GM23338 (cell line): ENCODE measurements around the gene HMGN3. TPM values are rescaled to one million over a fixed set of nuclear protein-coding genes. Genes with fewer than 3 reads are reported as not detected.

Source experiments
- ATAC-seq: fragments of 200-7000 bp; cut with Tn5 transposase; 3 replicates; pipeline ENCODE4 v1.9.1; 2020
- DNase-seq: peaks from one replicate; pipeline ENCODE4 v3.0.0-alpha.2; 2015; ENCODE audit warnings: low spot score
- H2AFZ ChIP-seq: fragments of 200-600 bp; sonication (generic); 2 replicates; pipeline ENCODE4 v1.8.0; 2016; ENCODE audit warnings: antibody characterized with exemption, mild to moderate bottlenecking, moderate library complexity
- H3F3A ChIP-seq: fragments of 200-600 bp; sonication (generic); replicated peaks from 2 replicates; pipeline ENCODE4 v1.8.0; 2017; ENCODE audit warnings: antibody characterized with exemption, mixed run types, low read depth
- H3K27ac ChIP-seq: fragments of 200-600 bp; sonication (generic); 2 replicates; pipeline ENCODE4 v1.6.1; 2016; ENCODE audit warnings: low read depth
- H3K27me3 ChIP-seq: fragments of 200-600 bp; sonication (generic); 2 replicates; pipeline ENCODE4 v1.8.0; 2016; ENCODE audit warnings: mild to moderate bottlenecking, mixed run types, moderate library complexity; ENCODE audit not compliant: insufficient read depth
- H3K36me3 ChIP-seq: fragments of 200-600 bp; sonication (generic); 2 replicates; pipeline ENCODE4 v1.8.0; 2016; ENCODE audit warnings: mild to moderate bottlenecking; ENCODE audit not compliant: insufficient read depth
- H3K4me1 ChIP-seq: fragments of 200-600 bp; sonication (generic); 2 replicates; pipeline ENCODE4 v1.8.0; 2016; ENCODE audit warnings: mild to moderate bottlenecking, moderate library complexity; ENCODE audit not compliant: insufficient read depth
- H3K4me2 ChIP-seq: fragments of 200-600 bp; sonication (generic); 2 replicates; pipeline ENCODE4 v1.7.1; 2017; ENCODE audit warnings: mixed run types
- H3K4me3 ChIP-seq: fragments of 200-600 bp; sonication (generic); 2 replicates; pipeline ENCODE4 v1.6.1; 2016; ENCODE audit warnings: mixed run types
- H3K79me2 ChIP-seq: fragments of 200-600 bp; sonication (generic); replicated peaks from 2 replicates; pipeline ENCODE4 v1.8.0; 2017; ENCODE audit warnings: mild to moderate bottlenecking; ENCODE audit not compliant: insufficient read depth
- H3K9me2 ChIP-seq: fragments of 200-600 bp; sonication (generic); 2 replicates; pipeline ENCODE4 v1.8.0; 2017; ENCODE audit not compliant: insufficient read depth
- H4K20me1 ChIP-seq: fragments of 200-600 bp; sonication (generic); replicated peaks from 2 replicates; pipeline ENCODE4 v1.8.0; 2017; ENCODE audit warnings: mild to moderate bottlenecking; ENCODE audit not compliant: insufficient read depth
- H3K27ac Mint-ChIP-seq: 2 replicates; pipeline ENCODE4 v1.8.0; 2020; ENCODE audit warnings: inconsistent platforms, mild to moderate bottlenecking, moderate library complexity, mixed read lengths
- H3K27me3 Mint-ChIP-seq: 3 replicates; pipeline ENCODE4 v1.8.0; 2022; ENCODE audit warnings: low read depth, mild to moderate bottlenecking, moderate library complexity, mixed read lengths, inconsistent platforms; ENCODE audit not compliant: insufficient read depth, poor library complexity
- H3K36me3 Mint-ChIP-seq: 3 replicates; pipeline ENCODE4 v1.8.0; 2021; ENCODE audit warnings: low read depth, mild to moderate bottlenecking, inconsistent platforms, moderate library complexity, mixed read lengths
- H3K4me1 Mint-ChIP-seq: 3 replicates; pipeline ENCODE4 v1.8.0; 2020; ENCODE audit warnings: mild to moderate bottlenecking, inconsistent platforms, mixed read lengths
- H3K4me3 Mint-ChIP-seq: 3 replicates; pipeline ENCODE4 v1.8.0; 2021; ENCODE audit warnings: moderate library complexity, mild to moderate bottlenecking, inconsistent platforms, mixed read lengths
- H3K9me3 Mint-ChIP-seq: 3 replicates; pipeline ENCODE4 v1.8.0; 2020; ENCODE audit warnings: moderate library complexity, mild to moderate bottlenecking, inconsistent platforms, mixed read lengths
- EZH2phosphoT487 ChIP-seq: fragments of 200-600 bp; sonication (generic); IDR thresholded peaks from one replicate; pipeline ENCODE4 v1.8.1; 2018; ENCODE audit warnings: antibody characterized with exemption; ENCODE audit not compliant: unreplicated experiment
- JUNB ChIP-seq: IDR thresholded peaks from one replicate; pipeline ENCODE4 v1.6.1; 2016; ENCODE audit warnings: antibody characterized with exemption; ENCODE audit not compliant: unreplicated experiment
- POLR2AphosphoS5 ChIP-seq: IDR thresholded peaks from 2 replicates; pipeline ENCODE4 v1.6.1; 2016; ENCODE audit warnings: antibody characterized with exemption, low read depth
- ZNF114 ChIP-seq: fragments of 250-450 bp; sonication (Bioruptor Pico); IDR thresholded peaks from 2 replicates; pipeline ENCODE4 v1.5.0; 2020; ENCODE audit warnings: mild to moderate bottlenecking, moderate library complexity
- ZNF462 ChIP-seq: fragments of 250-450 bp; sonication (Bioruptor Pico); IDR thresholded peaks from 2 replicates; pipeline ENCODE4 v1.5.0; 2020; ENCODE audit warnings: mild to moderate bottlenecking, moderate library complexity
- polyA plus RNA-seq: library from polyadenylated mRNA; unstranded; fragments of >200 nt; fragmentation: Nextera tagmentation; extraction: Ambion mirVana; gene quantifications from 2 replicates; pipeline ENCODE4 v1.2.1, GENCODE V29; 2016
- total RNA-seq: library from RNA; depleted of rRNA; stranded (reverse); fragments of >200 nt; shearing (Covaris generic); gene quantifications from 2 replicates; pipeline ENCODE4 v1.2.3, GENCODE V29; 2014
- TF ChIP-seq, protein P1 (sequence below): IDR thresholded peaks from 2 replicates; pipeline ENCODE4 v1.6.1; 2016; ENCODE audit warnings: antibody characterized with exemption

HMGN3 gene
- total and polyA plus RNA-seq, 2 experiments from 2014 or later = 166 to 956 TPM

DNA sequence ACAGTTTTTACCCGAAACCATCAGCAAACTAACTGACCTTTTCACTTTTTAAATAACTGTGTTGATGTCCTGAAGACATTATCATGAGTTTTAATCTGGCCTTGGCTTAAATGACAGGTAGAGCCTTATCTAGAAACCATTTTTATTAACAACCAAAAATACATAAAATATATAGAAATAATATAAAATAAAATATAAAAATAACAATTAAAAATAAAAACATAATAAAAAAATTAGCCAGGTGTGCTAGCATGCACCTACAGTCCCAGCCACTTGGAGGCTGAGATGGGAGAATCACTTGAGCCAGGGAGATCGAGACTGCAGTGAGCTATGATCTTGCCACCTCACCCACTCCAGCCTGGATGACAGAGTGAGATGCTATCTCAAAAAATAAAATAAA, 21.6 kb downstream of the HMGN3 start (continued):
- TF ChIP-seq ZNF462 = no peak

- H3K36me3 Mint-ChIP-seq = peaks cover 46% of the 10 kb centered on the region
Observed at GRCh38 chr6:79208816-79209215, 25.7 kb downstream of the HMGN3 start.

More at GRCh38 chr6:79208816-79209215, 25.7 kb downstream of the HMGN3 start:
- H3F3A ChIP-seq = no peaks in the 10 kb centered on the region
- H3K27ac Mint-ChIP-seq = no peak overlapping the region
- H3K9me3 Mint-ChIP-seq = no peaks in the 10 kb centered on the region
- peaks cover 2% of the 10 kb centered on the region for H3K27me3 Mint-ChIP-seq
- H3K36me3 ChIP-seq = peaks cover 3% of the 10 kb centered on the region; the same call in 1 of the 2 replicates
- no peak overlapping the region for H3K4me3 Mint-ChIP-seq
- H3K79me2 ChIP-seq = peaks cover 33% of the 10 kb centered on the region
- no peak overlapping the region for H3K4me2 ChIP-seq
- H3K27me3 ChIP-seq = no peaks in the 10 kb centered on the region
- H3K4me1 ChIP-seq = peaks cover 7% of the 10 kb centered on the region; the same call in 1 of the 2 replicates
- TF ChIP-seq JUNB = no peak
- TF ChIP-seq, protein P1, sequence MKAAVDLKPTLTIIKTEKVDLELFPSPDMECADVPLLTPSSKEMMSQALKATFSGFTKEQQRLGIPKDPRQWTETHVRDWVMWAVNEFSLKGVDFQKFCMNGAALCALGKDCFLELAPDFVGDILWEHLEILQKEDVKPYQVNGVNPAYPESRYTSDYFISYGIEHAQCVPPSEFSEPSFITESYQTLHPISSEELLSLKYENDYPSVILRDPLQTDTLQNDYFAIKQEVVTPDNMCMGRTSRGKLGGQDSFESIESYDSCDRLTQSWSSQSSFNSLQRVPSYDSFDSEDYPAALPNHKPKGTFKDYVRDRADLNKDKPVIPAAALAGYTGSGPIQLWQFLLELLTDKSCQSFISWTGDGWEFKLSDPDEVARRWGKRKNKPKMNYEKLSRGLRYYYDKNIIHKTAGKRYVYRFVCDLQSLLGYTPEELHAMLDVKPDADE = no peak
- no peak for TF ChIP-seq ZNF114 (CRISPR knock-in tag)
- TF ChIP-seq EZH2phosphoT487 = no peak
- no peak for TF ChIP-seq POLR2AphosphoS5
- H3K4me1 Mint-ChIP-seq = peaks cover 24% of the 10 kb centered on the region
- no peak overlapping the region for H3K4me3 ChIP-seq
- DNase-seq = no peak
- H3K27ac ChIP-seq = no peak overlapping the region
- H4K20me1 ChIP-seq = peaks cover 20% of the 10 kb centered on the region
- no peak for ATAC-seq
- no peak overlapping the region for H2AFZ ChIP-seq
- no peaks in the 10 kb centered on the region for H3K9me2 ChIP-seq
